NCI-H2081 treated with DMSO at 0.1 percent for 48 hours (cell line): Measurements from ENCODE around the gene IFNAR2.

ENCODE experiments used
- DNase-seq: peaks from one replicate; lab custom pipeline; 2025; lab: John Stamatoyannopoulos, UW

Gene IFNAR2

DNA sequence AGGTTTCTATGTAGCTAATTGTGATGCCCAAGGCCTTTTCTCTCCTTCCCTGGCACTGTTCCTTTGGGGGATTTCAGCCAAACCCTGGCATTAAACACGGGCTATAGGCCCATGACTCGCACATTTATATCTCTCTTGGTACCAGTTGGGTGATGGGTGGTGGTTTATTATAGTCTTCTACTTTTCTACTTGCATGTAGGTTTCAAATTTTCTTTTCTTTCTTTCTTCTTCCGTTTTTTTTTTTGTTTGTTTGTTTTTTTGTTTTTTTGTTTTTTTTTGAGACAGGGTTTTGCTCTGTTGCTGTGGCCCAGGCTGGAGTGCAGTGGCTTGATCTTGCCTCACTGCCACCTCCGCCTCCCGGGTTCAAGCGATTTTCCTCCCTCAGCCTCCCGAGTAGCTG is 37.5 kb downstream of the IFNAR2 start:
- no peak for DNase-seq

GRCh38 chr21:33268393-33268736 is 38.6 kb downstream of the IFNAR2 start:
- no peak for DNase-seq

- peak; percentile 6 for DNase-seq
Measured at GRCh38 chr21:33268737-33269441, 39.2 kb downstream of the IFNAR2 start.

DNA sequence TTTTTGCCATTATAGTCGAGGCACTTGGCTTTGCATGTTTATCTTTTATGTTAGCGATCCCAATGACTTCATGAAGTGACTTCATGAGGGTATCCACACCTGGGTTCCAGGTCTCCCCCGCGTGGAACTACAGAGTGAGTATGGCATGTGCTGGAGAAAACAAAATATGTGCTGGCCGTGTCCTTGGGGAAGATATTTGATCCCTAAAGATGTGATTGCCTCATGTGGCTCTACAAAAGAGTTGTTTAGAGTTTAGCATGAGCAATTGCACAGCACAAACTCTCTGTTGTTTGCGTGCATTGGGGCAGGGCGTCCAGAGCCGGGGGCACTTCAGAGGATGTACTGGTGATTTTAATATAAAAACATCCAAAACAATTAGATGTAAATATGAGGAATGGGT is 41.2 kb downstream of the IFNAR2 start:
- DNase-seq, result no peak

DNA sequence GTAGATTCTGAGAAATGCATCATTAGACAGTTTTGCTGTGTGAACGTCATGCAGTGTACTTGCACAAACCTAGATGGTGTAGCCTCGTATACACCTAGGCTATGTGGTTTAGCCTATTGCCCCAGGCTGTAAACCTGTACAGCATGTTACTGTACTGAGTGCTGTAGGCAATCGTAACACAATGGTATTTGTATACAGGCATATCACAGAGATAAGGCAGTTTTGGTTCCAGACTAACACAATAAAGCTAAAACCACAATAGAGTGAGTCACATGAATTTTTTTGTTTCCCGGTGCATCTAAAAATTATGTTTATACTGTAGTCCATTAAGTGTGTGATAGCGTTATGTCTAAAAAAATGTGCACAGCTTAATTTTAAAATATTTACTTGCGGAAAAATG is 43.3 kb downstream of the IFNAR2 start:
- DNase-seq, result no peak

DNA sequence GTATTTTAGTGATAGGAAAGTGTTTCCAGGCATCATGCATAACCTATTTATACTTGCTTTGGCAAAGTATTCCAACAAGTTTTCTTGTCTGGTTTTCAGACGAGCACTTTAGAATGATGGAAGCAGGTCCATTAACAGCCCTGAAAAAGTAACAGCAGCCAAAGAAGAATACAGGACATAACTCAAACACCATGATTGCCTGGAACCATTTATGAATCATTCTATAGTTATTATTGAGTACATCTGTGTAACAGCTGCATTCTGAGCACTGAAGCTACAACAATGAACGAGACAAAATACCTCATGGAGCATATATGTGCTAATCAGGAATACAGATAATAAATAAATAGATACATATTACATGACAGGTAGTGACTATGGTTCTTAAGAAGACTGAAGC is 49.0 kb downstream of the IFNAR2 start:
- no peak for DNase-seq

DNA sequence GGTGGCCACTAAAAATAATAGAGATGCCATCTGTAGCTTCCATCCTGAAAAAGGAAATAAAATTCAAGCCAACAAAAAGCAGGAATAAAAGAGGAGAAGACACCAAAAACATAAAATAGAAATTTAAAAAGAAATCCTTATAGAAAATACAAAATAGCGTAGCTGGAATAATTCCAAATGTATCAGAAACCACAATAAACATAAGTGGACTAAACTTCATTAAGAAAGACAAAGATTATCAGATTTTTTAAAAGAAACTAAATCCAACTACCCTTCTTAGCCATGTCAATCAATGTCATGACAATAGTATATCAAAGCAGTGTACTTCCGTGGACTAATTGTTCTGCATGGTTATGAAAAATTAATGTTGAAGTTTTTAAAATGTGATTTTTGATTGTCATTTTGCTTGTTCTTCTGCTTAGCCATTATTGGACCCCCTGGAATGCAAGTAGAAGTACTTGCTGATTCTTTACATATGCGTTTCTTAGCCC is 49.6 kb downstream of the IFNAR2 start:
- DNase-seq, result no peak
